ENCODE measurements around the gene MRM1.

The MRM1 gene

DNA sequence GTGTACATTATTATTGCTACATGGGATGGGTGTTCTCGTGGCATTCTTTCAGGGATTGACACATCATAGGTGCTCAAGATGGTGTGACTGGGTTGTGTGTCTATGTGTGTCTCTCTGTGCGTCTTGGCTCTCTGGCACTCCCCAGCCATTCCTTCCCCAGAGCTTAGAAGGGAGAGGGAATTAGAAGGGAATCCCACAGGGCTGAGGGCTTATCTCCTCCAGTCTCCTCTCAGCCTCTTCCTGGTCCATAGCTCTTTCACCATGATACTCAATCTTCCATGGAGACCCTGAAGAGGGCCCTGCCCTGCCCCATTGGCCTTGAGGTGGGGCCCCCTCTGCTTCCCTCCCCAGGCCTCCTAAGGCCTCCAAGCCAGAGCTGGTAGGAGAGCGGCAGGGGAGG lies 52.0 kb downstream of the MRM1 start:
- no peak overlapping the region for H3K4me3 ChIP-seq (replicated peaks; ENCODE audit: low read depth, low read length)
- no peak for DNase-seq (ENCODE audit: extremely low read depth, low read depth)
- TF ChIP-seq, protein P1, sequence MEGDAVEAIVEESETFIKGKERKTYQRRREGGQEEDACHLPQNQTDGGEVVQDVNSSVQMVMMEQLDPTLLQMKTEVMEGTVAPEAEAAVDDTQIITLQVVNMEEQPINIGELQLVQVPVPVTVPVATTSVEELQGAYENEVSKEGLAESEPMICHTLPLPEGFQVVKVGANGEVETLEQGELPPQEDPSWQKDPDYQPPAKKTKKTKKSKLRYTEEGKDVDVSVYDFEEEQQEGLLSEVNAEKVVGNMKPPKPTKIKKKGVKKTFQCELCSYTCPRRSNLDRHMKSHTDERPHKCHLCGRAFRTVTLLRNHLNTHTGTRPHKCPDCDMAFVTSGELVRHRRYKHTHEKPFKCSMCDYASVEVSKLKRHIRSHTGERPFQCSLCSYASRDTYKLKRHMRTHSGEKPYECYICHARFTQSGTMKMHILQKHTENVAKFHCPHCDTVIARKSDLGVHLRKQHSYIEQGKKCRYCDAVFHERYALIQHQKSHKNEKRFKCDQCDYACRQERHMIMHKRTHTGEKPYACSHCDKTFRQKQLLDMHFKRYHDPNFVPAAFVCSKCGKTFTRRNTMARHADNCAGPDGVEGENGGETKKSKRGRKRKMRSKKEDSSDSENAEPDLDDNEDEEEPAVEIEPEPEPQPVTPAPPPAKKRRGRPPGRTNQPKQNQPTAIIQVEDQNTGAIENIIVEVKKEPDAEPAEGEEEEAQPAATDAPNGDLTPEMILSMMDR (IDR thresholded peaks at IDR 0.05; ENCODE audit: low read depth, low read length, missing control alignments), result no peak

DNA sequence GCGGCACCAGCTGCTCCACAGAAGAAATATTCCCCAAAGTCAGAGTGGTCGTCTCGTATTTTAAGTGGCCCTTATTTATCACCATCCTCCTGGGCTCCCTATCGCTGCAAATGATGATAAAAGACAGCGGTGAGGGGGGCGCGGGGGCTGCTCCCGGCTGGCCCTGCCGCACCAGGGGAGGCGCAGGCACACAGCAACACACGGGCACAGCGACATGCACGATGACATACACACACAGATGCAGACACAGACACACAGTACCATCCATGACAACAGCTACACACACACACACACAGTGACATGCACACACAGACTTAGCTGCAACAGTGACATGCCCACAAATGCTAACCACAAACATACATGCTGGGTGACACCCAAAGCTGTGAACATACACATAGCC lies 52.5 kb downstream of the MRM1 start:
- TF ChIP-seq, protein P1 (IDR thresholded peaks at IDR 0.05; ENCODE audit: low read depth, low read length, missing control alignments), result no peak
- DNase-seq (ENCODE audit: extremely low read depth, low read depth), result no peak
- no peak overlapping the region for H3K4me3 ChIP-seq (replicated peaks; ENCODE audit: low read depth, low read length)

DNA sequence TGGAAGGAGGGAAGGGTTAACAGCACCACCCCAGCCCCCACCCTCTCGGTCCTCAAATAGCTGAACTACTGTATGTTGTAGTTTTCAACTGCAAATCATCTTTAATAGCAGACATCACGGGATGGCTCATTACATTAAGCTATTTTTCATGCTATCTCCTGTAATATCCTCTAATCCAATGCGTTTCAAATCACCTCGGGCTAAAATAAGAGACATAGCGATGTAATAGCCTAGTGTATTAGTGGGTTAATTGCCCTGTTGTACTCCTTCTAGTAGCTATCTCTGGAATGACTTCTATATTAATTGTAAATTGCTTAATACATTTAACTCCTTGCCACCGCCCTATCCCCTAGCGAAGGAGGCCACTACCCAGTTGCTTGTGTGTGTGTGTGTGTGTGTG lies 54.3 kb downstream of the MRM1 start:
- TF ChIP-seq, protein P1 (IDR thresholded peaks at IDR 0.05; ENCODE audit: low read depth, low read length, missing control alignments), result no peak
- no peak overlapping the region for H3K4me3 ChIP-seq (replicated peaks; ENCODE audit: low read depth, low read length)
- no peak for DNase-seq (ENCODE audit: extremely low read depth, low read depth)

DNA sequence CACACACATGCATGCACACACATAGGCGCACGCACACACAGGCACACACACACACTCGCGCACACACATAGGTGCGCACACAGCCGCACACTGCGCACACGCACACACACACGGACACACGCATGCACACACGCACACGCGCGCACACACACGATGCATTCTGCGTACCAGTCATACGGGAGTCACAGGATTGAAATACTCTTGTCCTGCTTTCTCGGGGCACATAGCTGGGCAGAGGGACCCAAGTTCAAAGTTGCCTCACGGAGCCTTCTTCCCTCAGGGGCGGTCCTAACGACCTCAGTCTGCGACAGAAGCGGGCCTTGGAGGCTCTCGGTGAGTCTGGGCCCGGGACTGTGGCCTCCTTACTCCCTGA lies 56.0 kb downstream of the MRM1 start:
- no peak for DNase-seq (ENCODE audit: extremely low read depth, low read depth)
- TF ChIP-seq, protein P1 (IDR thresholded peaks at IDR 0.05; ENCODE audit: low read depth, low read length, missing control alignments), result no peak
- no peak overlapping the region for H3K4me3 ChIP-seq (replicated peaks; ENCODE audit: low read depth, low read length)

DNA sequence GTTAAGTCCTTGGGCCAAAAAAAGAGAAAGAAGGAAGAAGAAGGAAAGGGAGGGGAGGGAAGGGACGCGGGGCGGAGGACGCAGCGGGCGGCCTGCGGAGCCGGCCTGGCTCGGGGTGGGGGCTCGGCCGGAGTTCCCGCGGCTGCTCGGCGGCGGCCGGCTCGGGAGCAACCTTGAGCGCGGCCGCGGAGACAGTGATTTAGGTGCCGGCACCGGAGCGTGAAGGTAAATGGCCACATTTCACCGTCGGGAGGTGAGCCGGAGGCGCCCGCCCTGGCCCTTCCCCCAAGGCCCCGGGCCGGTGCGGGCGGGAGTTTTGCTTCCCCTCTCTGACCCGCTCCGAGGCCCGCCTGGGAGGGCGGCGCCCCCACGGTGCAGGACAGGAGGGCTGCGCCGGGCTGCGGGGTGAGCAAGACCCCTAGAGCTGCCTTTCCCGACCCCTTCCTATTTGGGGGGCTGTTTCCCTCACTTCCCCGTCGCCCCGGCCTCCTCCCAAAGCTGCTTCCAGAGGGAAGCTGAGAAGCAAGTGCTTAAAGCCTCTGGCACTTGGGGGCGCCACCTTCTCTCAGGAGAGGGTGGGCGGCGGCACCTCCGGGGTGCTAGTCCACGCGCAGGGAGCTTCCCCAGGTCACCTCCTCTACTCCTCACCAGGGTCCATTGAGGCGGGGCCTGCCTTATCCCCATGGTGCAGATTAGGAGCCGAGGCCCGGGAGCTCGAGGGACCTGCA lies 56.5 kb downstream of the MRM1 start:
- DNase-seq (ENCODE audit: extremely low read depth, low read depth), result no peak

More for the DNA sequence above, 56.5 kb downstream of the MRM1 start:
- H3K4me3 ChIP-seq (replicated peaks; ENCODE audit: low read depth, low read length), result no peak overlapping the region
- TF ChIP-seq, protein P1 (IDR thresholded peaks at IDR 0.05; ENCODE audit: low read depth, low read length, missing control alignments), result peak; percentile 17
